Measurements from ENCODE around the gene COQ3.

COQ3 gene

DNA sequence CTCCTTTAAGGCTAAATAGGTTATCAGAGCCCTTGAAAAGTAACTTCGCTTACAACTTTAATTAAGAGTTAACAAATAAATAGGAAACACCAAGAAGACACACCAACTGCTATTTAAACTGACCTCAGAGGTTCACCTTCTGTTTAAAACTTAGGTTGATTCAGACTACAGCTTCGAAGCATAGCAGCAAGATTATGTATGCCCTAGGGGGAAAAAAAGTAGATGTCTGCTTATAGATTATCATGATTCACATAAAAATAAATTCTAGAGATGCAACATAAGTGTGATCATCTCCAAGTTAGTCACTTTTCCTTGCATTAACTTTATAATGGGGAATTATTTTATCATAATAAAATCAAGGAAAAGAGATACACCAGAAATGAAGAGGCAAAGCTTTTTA is 22.2 kb upstream of the COQ3 start:
- TF ChIP-seq, protein P1, sequence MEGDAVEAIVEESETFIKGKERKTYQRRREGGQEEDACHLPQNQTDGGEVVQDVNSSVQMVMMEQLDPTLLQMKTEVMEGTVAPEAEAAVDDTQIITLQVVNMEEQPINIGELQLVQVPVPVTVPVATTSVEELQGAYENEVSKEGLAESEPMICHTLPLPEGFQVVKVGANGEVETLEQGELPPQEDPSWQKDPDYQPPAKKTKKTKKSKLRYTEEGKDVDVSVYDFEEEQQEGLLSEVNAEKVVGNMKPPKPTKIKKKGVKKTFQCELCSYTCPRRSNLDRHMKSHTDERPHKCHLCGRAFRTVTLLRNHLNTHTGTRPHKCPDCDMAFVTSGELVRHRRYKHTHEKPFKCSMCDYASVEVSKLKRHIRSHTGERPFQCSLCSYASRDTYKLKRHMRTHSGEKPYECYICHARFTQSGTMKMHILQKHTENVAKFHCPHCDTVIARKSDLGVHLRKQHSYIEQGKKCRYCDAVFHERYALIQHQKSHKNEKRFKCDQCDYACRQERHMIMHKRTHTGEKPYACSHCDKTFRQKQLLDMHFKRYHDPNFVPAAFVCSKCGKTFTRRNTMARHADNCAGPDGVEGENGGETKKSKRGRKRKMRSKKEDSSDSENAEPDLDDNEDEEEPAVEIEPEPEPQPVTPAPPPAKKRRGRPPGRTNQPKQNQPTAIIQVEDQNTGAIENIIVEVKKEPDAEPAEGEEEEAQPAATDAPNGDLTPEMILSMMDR (conservative IDR thresholded peaks at IDR 0.05; ENCODE audit: low read depth), result no peak
- H3K27ac ChIP-seq, result no peak overlapping the region
- CTCF ChIA-PET, result no interaction called here
- DNase-seq (ENCODE audit: low spot score), result no peak
- POLR2A ChIA-PET (ENCODE audit: low non-redundant PET), result no interaction called here

DNA sequence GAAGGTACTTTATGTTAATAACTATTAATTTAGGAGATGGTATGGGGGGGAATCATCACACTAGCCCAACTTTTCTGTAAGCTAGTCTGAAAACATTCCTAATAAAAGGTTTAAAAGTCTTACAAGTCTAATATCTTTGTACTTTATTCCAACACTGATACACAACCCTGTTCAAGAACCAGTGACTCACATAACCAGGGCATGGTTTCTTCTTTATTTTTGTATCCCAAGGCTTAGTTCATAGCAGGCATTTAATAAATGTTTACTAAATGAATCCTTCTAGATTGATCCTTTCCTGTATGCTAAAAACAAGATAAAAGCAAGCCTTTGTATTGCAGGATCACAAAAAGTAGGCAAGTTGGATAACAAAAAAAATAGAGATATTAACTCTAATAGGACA is 21.5 kb upstream of the COQ3 start:
- DNase-seq (ENCODE audit: low spot score), result no peak
- CTCF ChIA-PET, result no interaction called here
- H3K27ac ChIP-seq, result no peak overlapping the region
- POLR2A ChIA-PET (ENCODE audit: low non-redundant PET), result no interaction called here
- TF ChIP-seq, protein P1 (conservative IDR thresholded peaks at IDR 0.05; ENCODE audit: low read depth), result no peak

DNA sequence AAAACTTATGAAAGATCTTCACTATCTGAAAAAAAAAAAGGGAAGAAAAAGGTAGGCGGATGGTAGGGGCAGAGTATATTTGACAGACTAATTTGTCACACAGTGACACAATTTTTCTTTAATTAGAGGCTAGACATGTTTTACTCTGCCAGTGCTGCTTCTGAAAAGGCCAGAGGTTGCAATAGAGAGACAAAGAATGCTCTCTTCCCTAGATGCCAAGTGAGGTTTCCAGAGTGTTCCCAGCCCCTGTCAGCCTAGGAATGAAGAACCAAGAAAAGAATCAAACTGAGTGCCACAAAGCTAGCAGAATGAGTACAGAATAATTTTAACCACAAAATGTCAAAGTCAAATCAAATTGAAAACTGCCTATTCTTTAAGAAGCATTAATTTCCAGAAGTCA is 18.1 kb upstream of the COQ3 start:
- no peak for DNase-seq (ENCODE audit: low spot score)
- TF ChIP-seq, protein P1 (conservative IDR thresholded peaks at IDR 0.05; ENCODE audit: low read depth), result no peak
- ChIA-PET POLR2A (ENCODE audit: low non-redundant PET) (no interaction called here), CTCF (no interaction called here)
- H3K27ac ChIP-seq, result no peak overlapping the region

DNA sequence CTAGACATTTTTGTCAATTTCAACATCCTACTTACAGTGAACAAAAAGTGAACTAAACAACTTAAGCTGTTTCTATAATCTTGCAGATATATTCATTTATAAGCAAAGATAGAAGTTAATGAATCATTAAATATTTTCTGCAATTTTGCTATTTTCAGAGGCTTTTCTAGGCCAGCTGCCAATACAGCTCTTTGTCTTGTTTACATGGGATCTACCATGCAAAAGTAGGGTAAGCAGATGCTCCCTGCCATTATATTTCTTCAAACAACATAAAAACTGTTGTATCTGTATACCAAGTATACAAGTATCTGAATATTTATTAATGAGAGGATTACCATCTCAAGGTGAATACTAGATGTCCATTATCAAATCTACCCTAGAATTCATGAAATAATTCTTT is 15.7 kb upstream of the COQ3 start:
- POLR2A ChIA-PET (ENCODE audit: low non-redundant PET), result no interaction called here
- CTCF ChIA-PET, result interaction anchor here (0.9 kb wide), 1 partner anchor 25 kb away, joined by 3 read pairs; no protein-coding TSS in a partner anchor

DNA sequence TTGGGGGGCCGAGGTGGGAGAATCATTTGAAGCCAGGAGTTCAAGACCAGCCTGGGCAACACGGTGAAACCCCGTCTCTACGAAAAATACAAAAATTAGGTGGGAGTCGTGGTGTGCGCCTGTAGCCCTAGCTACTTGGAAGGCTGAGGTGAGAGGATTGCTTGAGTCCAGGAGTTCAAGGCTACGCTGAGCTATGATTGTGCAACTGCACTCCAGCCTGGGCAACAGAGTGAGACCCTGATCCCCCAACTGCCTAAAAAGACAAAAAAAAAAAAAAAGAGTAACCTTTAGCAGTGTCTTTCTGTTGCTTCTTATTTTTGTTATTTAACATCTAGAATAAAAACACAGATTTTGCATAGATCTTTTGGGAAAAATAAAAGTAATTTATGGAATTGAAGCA is 13.1 kb upstream of the COQ3 start:
- DNase-seq (ENCODE audit: low spot score), result no peak
- H3K27ac ChIP-seq, result no peak overlapping the region
- TF ChIP-seq, protein P1 (conservative IDR thresholded peaks at IDR 0.05; ENCODE audit: low read depth), result no peak
- ChIA-PET POLR2A (ENCODE audit: low non-redundant PET) (no interaction called here), CTCF (no interaction called here)

More for the DNA sequence above, 15.7 kb upstream of the COQ3 start:
- no peak overlapping the region for H3K27ac ChIP-seq
- DNase-seq (ENCODE audit: low spot score), result no peak
- TF ChIP-seq, protein P1 (conservative IDR thresholded peaks at IDR 0.05; ENCODE audit: low read depth), result no peak

DNA sequence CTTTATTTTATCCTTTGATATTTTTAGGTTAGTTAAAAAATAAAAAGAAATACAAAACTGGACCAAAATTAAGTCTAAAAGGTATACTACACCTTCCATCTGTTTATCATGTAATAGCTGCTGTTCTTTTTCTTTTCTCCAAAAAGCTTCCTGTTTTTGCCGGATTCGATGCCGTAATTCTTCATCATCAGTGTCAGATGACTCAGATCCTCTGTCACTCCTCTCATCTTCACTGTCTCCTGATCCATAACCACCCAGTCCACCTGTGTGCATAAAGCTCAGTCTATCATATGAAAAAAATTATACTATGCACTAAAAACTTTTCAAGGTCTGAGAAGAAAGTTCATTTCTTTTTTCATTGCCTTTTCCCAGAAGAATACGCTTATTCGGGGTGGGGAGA is 8.5 kb upstream of the COQ3 start:
- TF ChIP-seq, protein P1 (conservative IDR thresholded peaks at IDR 0.05; ENCODE audit: low read depth), result no peak
- no peak overlapping the region for H3K27ac ChIP-seq
- ChIA-PET POLR2A (ENCODE audit: low non-redundant PET) (no interaction called here), CTCF (interaction anchor here (1.5 to 1.6 kb wide), 2 partner anchors 24 to 68 kb away, joined by 4 to 5 read pairs; no protein-coding TSS in a partner anchor)
- DNase-seq (ENCODE audit: low spot score), result no peak

DNA sequence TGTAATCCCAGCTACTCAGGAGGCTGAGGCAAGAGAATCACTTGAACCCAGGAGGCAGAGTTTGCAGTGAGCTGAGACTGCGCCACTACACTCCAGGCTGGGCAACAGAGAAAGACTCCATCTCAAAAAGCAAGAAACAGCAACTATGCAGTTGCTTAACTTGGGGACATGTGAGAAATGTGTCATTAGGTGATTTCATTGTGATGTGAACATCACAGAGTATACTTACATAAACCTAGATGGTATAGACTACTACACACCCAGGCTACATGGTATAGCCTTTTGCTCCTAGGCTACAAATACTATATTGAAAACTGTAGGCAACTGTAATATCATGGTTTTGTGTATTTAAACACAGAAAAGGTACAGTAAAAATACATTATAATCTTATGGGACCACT is 3.3 kb upstream of the COQ3 start:
- TF ChIP-seq, protein P1 (conservative IDR thresholded peaks at IDR 0.05; ENCODE audit: low read depth), result no peak
- no peak for DNase-seq (ENCODE audit: low spot score)
- ChIA-PET CTCF (no interaction called here), POLR2A (ENCODE audit: low non-redundant PET) (no interaction called here)
- H3K27ac ChIP-seq, result no peak overlapping the region

Data from RWPE1 (cell line).